ENCODE results near the gene TAC1.
"Not testable (repeated sequence)": the region's sequence is repeated elsewhere in the genome, so short reads cannot be mapped to it uniquely, and the experiment has no call there.

Gene TAC1, protein sequence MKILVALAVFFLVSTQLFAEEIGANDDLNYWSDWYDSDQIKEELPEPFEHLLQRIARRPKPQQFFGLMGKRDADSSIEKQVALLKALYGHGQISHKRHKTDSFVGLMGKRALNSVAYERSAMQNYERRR

GRCh38 chr7:97731736-97732564, at the start of gene TAC1:
Gene TAC1 (plus strand): TSS chr7:97732086. CDS start chr7:97732613, 527 bp downstream.
- in situ Hi-C loops (cut with HindIII; ENCODE audit: low sequenced_read_pairs), result no loop called here

GRCh38 chr7:97685952-97686351, 45.9 kb upstream of the TAC1 start:
- in situ Hi-C loops (cut with HindIII; ENCODE audit: low sequenced_read_pairs), result no loop called here

- in situ Hi-C loops (cut with HindIII; ENCODE audit: low sequenced_read_pairs), result no loop called here
These were observed 38.3 kb upstream of the TAC1 start for GRCh38 chr7:97693586-97693985.

DNA sequence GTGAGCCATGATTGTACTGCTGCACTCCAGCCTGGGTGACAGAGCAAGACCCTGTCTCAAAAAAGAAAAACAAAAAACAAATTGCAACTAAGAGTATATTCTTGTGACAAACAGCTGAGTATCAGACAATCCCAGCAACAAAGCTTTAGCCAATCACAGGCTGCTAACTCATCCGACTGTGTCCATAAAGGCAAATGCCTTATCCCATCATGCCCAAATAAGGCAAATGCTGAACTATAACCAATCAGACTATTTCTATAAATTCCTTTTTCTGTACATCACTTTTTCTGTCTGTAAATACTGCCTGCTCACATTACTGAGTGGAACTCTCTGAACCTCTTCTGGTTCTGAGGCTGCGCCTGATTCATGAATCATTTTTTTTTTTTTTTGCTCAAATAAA, 37.5 kb upstream of the TAC1 start:
- in situ Hi-C loops (cut with HindIII; ENCODE audit: low sequenced_read_pairs), result no loop called here

- in situ Hi-C loops (cut with HindIII; ENCODE audit: low sequenced_read_pairs), result no loop called here
These were observed 34.5 kb upstream of the TAC1 start for GRCh38 chr7:97697396-97697795.

GRCh38 chr7:97722386-97722785, 9.5 kb upstream of the TAC1 start:
- in situ Hi-C loops (cut with HindIII; ENCODE audit: low sequenced_read_pairs), result no loop called here

GRCh38 chr7:97732565-97733275, 834 bp downstream of the TAC1 start:
- in situ Hi-C loops (cut with HindIII; ENCODE audit: low sequenced_read_pairs), result no loop called here

DNA sequence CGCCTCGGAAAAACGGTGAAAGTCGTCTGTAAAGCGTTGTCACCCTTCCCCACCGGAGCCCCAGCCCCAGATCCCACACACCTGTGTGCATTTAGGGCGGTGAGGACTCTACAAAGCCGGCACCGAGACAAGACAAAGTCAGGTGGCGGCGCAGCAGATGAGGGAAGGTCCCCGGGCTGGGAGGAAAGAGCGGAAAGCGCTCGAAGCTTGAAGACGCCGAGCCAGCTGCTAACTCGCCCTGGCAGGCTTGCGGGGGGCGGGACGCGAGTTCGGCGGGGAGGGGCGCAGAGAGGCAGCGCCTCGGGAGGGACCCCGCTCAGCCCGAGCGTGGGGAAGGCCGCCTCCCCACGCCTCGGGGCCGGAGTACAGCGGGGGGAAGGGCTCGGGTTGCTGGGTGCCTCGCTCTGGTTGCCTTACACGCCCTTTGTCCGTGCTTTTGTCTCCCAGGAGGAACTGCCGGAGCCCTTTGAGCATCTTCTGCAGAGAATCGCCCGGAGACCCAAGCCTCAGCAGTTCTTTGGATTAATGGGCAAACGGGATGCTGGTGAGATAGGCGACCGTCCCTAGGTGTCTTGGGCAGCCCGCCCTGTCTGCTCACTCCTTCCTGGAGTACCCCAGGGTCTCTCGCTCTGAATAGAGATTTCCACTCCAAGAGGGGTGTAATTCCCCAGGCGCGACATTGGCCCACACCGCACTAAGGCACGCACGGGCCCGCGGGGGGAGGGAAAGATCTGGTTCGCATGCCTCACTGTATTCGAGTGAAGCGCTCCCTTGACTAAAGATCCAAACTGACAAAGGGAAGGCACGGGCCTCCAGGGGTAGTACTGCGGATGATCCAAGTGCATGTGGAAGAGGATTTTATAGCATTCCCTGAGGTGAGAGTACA, 1.6 kb downstream of the TAC1 start:
- in situ Hi-C loops (cut with HindIII; ENCODE audit: low sequenced_read_pairs), result no loop called here

DNA sequence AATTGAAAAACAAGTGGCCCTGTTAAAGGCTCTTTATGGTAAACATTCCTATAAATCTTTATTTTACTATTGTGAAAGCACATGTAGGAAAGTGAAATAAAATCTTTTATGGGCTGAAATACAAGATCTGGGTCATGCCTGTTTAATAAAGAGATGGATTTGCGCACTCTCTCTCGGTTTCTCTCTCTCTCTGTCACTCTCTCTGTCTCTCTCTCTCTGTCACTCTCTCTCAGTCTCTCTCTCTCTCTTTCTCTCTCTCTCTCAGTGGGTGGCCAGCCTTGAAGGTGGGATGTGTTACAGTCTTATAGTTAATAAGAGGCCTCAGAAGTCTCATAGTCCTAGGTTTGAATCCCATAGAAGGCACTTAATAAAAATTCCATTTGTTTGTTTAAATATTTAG, 2.4 kb downstream of the TAC1 start:
- in situ Hi-C loops (cut with HindIII; ENCODE audit: low sequenced_read_pairs), result no loop called here

GRCh38 chr7:97735075-97735474, 3.2 kb downstream of the TAC1 start:
- in situ Hi-C loops (cut with HindIII; ENCODE audit: low sequenced_read_pairs), result no loop called here

DNA sequence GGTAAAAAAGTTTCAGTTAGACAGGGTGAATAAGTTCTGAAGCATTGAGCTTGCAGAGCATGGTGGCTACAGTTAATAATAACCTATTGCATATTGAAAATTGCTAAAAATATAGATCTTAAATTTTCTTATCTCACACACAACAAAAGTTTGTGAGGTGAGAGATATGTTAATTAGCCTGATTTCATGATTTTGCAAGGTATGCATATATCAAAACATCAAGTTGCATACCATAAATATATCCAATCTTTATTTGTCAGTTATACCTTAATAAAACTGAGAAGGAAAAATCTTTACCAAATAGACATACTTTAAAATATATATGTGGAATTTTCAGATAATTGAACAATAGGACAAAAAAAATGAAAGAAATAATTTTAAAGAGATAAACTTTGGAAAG, 16.6 kb downstream of the TAC1 start:
- in situ Hi-C loops (cut with HindIII; ENCODE audit: low sequenced_read_pairs), result loop anchor here (10.0 kb wide), 1 partner anchor 46 kb away; no protein-coding TSS in a partner anchor

DNA sequence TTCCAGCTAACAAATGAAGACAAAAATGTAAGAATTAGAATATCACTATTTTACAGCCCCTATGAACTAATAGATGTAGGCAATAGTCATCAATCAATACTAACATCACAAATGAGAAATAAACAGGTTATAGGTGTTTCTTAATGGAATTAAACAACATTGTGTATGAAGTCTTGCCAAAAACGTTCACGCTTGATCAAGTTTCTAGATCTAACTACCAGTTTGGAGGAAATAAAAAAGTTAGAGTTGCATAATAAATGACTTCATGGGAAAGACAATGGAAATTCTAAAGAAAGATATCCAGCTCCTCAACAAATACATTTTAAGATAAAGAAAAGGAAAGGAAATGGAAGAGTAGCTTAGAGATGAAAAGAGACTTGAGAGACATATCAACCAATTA, 19.7 kb downstream of the TAC1 start:
- in situ Hi-C loops (cut with HindIII; ENCODE audit: low sequenced_read_pairs), result no loop called here

GRCh38 chr7:97752215-97752614, 20.3 kb downstream of the TAC1 start:
- in situ Hi-C loops (cut with HindIII; ENCODE audit: low sequenced_read_pairs), result no loop called here

GRCh38 chr7:97757824-97758223, 25.9 kb downstream of the TAC1 start:
- in situ Hi-C loops (cut with HindIII; ENCODE audit: low sequenced_read_pairs), result no loop called here

- in situ Hi-C loops (cut with HindIII; ENCODE audit: low sequenced_read_pairs), result no loop called here
These were observed 39.0 kb downstream of the TAC1 start for GRCh38 chr7:97770850-97771249.

DNA sequence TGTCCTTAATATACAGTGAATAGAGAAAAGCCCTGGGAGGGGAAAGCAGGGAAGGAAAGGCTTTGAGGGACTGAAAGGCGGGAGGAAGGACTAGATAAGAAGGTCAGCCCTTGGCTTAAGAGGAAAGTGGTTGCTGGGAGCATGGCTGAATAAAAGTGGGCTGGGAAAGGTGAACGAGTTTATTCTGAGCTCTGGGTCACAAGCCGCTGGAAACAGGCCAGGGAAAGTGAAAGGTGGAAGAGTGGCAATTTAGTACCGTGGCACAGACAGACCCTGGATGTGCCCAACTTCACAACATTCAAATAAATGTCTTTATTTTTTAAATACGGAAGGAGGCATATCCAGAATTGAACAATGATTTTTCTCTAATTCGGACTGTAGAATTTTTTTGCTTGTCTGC, 39.7 kb downstream of the TAC1 start:
- in situ Hi-C loops (cut with HindIII; ENCODE audit: low sequenced_read_pairs), result no loop called here

DNA sequence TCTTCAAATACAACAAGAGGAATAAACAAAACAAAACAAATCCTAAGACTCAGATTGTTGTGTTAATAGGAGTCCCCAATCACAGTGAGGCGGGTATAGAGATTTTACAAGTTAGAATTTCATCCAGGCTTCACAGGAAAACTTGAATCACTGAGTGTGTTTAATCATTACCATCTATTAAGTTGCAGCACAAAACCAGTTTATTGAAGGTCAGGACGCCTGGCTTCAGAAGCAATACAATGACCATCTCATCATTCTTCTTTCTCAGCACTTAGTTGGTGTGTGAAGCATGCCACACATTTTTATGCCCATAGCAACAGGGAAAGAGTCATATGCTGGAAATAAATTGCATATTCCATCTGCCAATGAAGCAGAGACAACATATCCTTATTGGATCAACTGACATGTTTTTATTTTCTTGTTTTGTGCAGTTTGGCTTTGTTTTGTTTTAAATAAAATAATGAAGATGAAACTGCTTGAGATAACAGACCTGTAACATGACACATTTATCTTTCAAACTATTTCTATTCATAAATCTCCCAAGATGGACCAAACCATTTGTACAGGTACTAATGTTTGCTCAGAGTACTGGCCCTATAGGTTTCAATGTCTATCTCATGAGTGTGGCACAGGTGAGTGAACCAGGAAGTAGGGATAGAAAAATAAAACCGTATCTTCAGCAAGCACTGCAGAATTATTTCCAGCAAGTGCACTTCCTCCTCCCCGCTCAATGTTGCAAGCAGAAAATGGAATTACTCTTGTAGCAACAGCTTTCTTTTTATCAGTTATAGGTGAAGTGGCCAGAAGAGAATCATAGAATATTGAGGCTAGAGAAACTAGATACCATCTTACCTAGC, 40.4 kb downstream of the TAC1 start:
- in situ Hi-C loops (cut with HindIII; ENCODE audit: low sequenced_read_pairs), result no loop called here

DNA sequence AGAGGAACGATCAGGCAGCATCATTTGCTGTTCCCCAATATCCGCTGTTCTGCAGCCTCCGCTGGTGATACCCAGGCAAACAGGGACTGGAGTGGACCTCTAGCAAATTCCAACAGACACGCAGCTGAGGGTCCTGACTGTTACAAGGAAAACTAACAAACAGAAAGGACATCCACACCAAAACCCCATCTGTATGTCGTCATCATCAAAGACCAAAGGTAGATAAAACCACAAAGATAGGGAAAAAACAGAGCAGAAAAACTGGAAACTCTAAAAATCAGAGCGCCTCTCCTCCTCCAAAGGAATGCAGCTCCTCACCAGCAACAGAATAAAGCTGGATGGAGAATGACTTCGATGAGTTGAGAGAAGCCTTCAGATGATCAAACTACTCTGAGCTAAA, 54.5 kb downstream of the TAC1 start:
- in situ Hi-C loops (cut with HindIII; ENCODE audit: low sequenced_read_pairs), result not testable (repeated sequence)

Measured in endothelial cell of hepatic sinusoid (primary cell).